WI38 (cell line): Measurements from ENCODE around the gene ASTN1.
A peak's percentile ranks its signal among the peaks of the same experiment; 100 is the strongest.

Experiments used
- H3K4me3 ChIP-seq: 2 replicates; pipeline ENCODE4 v1.5.1; 2011; ENCODE audit warnings: low read depth, mild to moderate bottlenecking, control low read depth, low read length
- CTCF ChIP-seq: IDR thresholded peaks from 2 replicates; pipeline ENCODE4 v1.5.1; 2012; ENCODE audit warnings: low read depth, mild to moderate bottlenecking, control low read depth, low read length

The ASTN1 gene

GRCh38 chr1:177198243-177198642, 33.7 kb upstream of the ASTN1 start:
- TF ChIP-seq CTCF, result no peak
- no peak overlapping the region for H3K4me3 ChIP-seq

GRCh38 chr1:177190308-177190970, 25.9 kb upstream of the ASTN1 start:
- TF ChIP-seq CTCF, result no peak
- H3K4me3 ChIP-seq, result no peak overlapping the region

GRCh38 chr1:177186639-177187038, 22.1 kb upstream of the ASTN1 start:
- TF ChIP-seq CTCF, result no peak
- H3K4me3 ChIP-seq, result no peak overlapping the region

- H3K4me3 ChIP-seq, result no peak overlapping the region
- peak; percentile 55; the same call in 1 of the 2 replicates for TF ChIP-seq CTCF
These were observed 20.7 kb upstream of the ASTN1 start for GRCh38 chr1:177185209-177185608.

GRCh38 chr1:177183836-177184235, 19.3 kb upstream of the ASTN1 start:
- H3K4me3 ChIP-seq, result no peak overlapping the region
- no peak for TF ChIP-seq CTCF

- TF ChIP-seq CTCF, result peak; percentile 82
- peak overlapping the region; percentile 16 for H3K4me3 ChIP-seq
These were observed 17.2 kb upstream of the ASTN1 start for GRCh38 chr1:177181631-177182291.

- no peak for TF ChIP-seq CTCF
- H3K4me3 ChIP-seq, result peak overlapping the region; percentile 16
These were observed 16.7 kb upstream of the ASTN1 start for GRCh38 chr1:177181280-177181630.
